C4-2B (cell line): ENCODE data around the gene ANKRD35.
A peak's percentile ranks its signal among the peaks of the same experiment; 100 is the strongest.
"Not testable (repeated sequence)": the region's sequence is repeated elsewhere in the genome, so short reads cannot be mapped to it uniquely, and the experiment has no call there.

Experiments
- H3K27ac ChIP-seq: fragments of 450-650 bp; 2 replicates; pipeline ENCODE4 v1.5.1; 2017
- ZFX ChIP-seq: fragments of 450-650 bp; IDR thresholded peaks from 2 replicates; pipeline ENCODE4 v1.6.1; 2017
- TF ChIP-seq, protein P1 (sequence below): fragments of 450-650 bp; conservative IDR thresholded peaks from 2 replicates; pipeline ENCODE4 v1.5.1; 2017; ENCODE audit warnings: mild to moderate bottlenecking

Gene ANKRD35, protein sequence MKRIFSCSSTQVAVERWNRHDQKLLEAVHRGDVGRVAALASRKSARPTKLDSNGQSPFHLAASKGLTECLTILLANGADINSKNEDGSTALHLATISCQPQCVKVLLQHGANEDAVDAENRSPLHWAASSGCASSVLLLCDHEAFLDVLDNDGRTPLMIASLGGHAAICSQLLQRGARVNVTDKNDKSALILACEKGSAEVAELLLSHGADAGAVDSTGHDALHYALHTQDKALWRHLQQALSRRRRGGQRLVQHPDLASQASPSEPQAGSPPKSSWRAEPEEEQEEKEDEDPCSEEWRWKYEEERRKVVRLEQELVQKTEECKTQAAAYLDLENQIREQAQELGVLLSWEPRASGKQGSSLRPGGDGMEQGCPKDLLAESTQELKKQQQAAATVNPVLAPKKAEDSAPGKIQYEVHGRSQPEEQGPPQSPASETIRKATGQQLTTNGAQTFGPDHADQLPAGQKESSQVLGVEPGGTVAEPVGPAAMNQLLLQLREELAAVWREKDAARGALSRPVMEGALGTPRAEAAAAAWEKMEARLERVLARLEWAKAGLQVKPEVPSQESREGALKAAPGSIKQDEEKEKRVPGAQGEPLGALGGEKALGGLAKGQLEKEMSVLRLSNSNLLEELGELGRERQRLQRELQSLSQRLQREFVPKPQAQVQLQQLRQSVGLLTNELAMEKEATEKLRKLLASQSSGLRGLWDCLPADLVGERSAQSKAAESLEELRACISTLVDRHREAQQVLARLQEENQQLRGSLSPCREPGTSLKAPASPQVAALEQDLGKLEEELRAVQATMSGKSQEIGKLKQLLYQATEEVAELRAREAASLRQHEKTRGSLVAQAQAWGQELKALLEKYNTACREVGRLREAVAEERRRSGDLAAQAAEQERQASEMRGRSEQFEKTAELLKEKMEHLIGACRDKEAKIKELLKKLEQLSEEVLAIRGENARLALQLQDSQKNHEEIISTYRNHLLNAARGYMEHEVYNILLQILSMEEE

DNA sequence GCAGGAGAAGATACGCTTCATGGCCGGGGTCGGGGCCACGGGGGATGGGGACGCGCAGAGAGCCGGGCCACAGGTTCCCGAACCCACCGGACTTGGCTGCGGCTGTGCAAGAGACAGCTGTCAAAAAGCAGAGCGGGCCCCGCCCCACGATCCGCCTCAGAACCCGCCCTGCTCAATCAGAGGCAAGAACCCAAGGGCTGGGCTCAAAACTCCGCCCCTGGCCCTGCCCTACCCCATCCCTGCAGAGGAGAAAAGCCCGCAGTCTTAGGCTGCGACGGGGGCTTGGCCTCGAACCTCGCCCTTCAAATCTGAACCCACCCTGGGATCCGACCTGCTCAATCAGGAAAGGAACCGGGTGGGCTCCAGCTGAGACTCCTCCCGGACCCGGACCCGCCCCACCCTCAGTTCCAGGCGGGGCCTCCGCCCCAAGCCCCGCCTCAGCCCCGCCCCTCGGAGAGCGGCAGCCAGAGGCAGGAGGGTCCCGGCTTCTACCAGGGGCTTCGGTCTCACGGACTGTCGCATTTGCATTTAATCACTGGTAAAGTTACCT, at the start of gene ANKRD35:
TSS of gene ANKRD35 (minus strand) at position 129 of the 550 bp plus-strand sequence. CDS start at position 21, 108 bp downstream.
- no peak for TF ChIP-seq ZFX
- TF ChIP-seq, protein P1, sequence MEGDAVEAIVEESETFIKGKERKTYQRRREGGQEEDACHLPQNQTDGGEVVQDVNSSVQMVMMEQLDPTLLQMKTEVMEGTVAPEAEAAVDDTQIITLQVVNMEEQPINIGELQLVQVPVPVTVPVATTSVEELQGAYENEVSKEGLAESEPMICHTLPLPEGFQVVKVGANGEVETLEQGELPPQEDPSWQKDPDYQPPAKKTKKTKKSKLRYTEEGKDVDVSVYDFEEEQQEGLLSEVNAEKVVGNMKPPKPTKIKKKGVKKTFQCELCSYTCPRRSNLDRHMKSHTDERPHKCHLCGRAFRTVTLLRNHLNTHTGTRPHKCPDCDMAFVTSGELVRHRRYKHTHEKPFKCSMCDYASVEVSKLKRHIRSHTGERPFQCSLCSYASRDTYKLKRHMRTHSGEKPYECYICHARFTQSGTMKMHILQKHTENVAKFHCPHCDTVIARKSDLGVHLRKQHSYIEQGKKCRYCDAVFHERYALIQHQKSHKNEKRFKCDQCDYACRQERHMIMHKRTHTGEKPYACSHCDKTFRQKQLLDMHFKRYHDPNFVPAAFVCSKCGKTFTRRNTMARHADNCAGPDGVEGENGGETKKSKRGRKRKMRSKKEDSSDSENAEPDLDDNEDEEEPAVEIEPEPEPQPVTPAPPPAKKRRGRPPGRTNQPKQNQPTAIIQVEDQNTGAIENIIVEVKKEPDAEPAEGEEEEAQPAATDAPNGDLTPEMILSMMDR: no peak
- H3K27ac ChIP-seq: no peak within 1 kb of the TSS

DNA sequence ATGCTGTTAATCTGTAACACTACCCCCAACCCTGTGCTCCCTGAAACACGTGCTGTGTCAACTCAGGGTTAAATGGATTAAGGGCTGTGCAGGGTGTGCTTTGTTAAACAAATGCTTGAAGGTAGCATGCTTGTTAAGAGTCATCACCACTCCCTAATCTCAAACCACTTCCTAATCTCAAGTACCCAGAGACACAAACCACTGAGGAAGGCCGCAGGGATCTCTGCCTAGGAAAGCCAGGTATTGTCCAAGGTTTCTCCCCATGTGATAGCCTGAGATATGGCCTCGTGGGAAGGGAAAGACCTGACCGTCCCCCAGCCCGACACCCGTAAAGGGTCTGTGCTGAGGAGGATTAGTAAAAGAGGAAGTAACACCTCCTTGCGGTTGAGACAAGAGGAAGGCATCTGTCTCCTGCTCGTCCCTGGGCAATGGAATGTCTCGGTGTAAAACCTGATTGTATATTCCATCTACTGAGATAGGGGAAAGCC, 46.9 kb upstream of the ANKRD35 start:
- not testable (repeated sequence) for H3K27ac ChIP-seq

DNA sequence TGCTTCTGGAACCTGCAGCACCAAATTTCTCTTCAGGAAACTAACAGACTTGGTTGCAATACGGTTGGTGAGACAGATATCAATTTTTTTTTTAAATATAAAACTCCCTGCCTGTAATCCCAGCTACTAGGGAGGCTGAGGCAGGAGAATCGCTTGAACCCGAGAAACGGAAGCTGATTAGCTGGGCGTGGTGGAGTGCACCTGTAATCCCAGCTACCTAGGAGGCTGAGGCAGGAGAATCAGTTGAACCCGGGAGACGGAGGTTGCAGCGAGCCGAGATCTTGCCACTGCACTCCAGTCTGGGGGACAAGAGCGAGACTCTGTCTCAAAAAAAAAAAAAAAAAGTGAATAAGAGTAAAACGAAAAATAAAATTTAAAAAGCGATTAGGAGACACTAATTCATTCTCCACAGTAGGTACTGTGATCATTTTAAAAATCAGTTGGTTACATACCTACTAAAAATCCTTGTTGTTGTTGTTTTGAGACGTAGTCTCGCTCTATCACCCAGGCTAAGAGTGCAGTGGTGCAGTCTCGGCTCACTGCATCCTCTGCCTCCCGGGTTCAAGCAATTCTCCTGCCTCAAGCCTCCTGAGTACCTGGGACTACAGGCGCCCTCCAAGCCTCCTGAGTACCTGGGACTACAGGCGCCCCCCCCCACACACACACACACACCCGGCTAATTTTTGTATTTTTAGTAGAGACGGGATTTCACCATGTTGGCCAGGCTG, 42.4 kb upstream of the ANKRD35 start:
- TF ChIP-seq, protein P1: no peak
- TF ChIP-seq ZFX: no peak
- peak overlapping the region; percentile 93 for H3K27ac ChIP-seq

DNA sequence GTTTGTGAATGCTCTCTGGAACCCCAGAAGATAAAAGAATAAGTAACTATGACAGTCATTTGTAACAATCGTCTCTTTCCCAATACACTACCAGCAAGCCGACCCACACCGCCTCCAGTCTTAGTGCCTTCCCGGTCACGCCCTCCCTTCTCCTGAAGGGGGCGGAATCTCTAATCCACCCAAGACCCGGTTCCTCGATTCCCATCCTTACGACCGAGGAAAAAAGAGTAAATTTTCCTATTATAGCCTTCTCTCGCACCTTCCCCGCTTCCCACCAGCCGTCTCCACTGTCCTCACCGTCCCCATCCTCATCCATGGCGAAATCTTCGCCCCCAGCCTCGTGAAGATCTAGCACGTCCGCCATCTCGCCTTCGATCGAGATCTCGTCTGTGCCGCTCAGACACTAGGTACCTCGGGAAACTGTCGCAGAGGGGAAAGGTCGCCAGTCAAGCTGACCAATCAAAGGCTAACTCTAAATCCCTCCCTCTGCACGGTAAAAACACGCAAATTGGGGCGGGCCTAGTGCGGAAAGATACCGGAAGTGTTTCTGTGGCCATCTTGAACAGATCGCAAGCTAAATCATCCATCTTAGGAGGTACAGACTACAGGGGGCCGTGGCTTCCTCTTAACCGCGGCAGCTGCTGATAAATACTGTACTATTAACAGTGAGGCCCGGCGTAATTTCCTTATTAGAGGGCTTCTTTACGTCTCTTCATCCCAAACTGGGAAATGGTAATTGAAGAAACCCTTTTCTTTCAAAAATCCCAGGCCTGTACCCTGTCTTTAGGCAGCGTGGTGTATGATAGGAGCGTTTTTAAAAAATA, 41.6 kb upstream of the ANKRD35 start, which contains the start of gene RBM8A:
TSS of gene RBM8A (minus strand) at position 422 of the 824 bp plus-strand sequence. CDS start at position 364, 58 bp downstream.
- no peak for TF ChIP-seq ZFX
- TF ChIP-seq, protein P1: peak; percentile 85
- H3K27ac ChIP-seq: peak within 1 kb of the TSS; percentile 93

DNA sequence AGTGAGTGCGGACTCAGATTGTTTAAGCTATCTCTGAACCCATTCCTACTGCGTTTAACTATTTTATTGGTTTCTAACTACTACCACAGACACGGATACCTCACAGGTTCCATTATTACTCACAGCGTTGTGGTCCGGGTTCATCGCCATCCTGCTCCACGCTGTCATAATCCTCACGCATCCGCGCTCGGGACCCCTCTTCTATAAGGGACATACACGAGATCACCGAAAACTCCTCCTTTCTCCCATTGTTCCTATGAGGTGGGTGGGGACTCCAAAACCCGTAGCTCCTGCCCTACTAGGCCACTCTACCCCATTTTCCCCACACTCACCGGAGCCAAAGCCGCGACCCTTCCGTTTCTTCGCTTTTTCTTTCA, 41.0 kb upstream of the ANKRD35 start:
- H3K27ac ChIP-seq: peak overlapping the region; percentile 93
- TF ChIP-seq, protein P1: no peak
- no peak for TF ChIP-seq ZFX

DNA sequence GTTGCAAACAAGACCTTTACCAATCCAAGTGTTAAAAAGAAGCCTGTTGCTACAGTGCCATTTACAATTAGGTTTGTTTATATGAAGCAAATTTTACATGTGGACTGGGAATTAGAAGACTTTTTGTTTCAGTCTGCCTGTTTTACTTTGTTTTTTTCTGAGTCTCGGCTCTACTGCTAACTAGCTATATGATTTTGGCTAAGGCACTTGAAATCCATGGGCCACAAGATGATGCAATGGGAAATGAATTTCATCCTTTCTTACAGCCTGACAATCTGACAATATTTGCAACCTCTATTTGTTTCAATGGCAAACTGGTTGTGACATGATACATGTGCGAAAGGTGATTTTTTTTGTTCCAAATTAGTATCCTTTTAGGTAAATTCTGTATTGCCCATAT, 36.6 kb upstream of the ANKRD35 start:
- H3K27ac ChIP-seq: no peak overlapping the region
- no peak for TF ChIP-seq ZFX
- TF ChIP-seq, protein P1: no peak

DNA sequence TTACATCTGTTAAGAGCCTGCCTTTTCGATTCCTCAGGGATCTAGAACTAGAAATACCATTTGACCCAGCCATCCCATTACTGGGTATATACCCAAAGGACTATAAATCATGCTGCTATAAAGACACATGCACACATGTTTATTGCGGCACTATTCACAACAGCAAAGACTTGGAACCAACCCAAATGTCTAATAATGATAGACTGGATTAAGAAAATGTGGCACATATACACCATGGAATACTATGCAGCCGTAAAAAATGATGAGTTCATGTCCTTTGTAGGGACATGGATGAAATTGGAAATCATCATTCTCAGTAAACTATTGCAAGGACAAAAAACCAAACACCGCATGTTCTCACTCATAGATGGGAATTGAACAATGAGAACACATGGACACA, 34.6 kb upstream of the ANKRD35 start:
- peak overlapping the region; percentile 75 for H3K27ac ChIP-seq
